PC-9 (cell line): ENCODE results near the gene ZDHHC1.

Experiments
- CTCF ChIP-seq: fragments of 200-600 bp; sonication (generic); conservative IDR thresholded peaks from 2 replicates; pipeline ENCODE4 v1.6.1; 2017; ENCODE audit warnings: mixed run types, antibody characterized with exemption, mild to moderate bottlenecking, moderate library complexity
- EZH2 ChIP-seq: fragments of 200-600 bp; sonication (generic); IDR thresholded peaks from 2 replicates; pipeline ENCODE4 v1.8.0; 2017; ENCODE audit warnings: antibody characterized with exemption, low read depth

DNA sequence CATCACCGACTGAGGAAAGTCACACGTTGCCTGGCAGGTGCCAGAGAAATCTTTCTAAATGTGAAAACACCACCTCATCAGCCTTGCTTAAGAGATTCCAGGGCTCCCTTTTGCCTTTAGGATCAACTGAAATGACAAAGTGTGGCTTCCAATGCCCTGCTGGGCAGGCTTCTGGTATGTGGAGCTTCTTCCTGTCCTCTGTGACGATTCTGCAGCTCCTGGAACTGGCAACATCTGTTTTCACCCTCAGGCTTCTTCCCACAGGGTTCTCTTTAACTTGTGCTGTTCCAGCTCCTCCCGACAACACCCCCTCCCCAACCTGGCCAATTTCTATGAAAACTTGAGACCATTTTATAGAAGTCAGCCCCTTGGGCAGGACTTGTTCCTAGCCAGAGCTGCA is 4.8 kb upstream of the ZDHHC1 start:
- TF ChIP-seq CTCF, result no peak
- TF ChIP-seq EZH2, result no peak
